GM18858 (cell line): ENCODE measurements around the gene PRR15.
"Not testable (repeated sequence)": the region's sequence is repeated elsewhere in the genome, so short reads cannot be mapped to it uniquely, and the experiment has no call there.

Source experiments
- ATAC-seq: cut with Tn5 transposase; IDR thresholded peaks from one replicate; pipeline ENCODE4 v1.9.1; 2021; ENCODE audit not compliant: unreplicated experiment

The PRR15 gene, protein sequence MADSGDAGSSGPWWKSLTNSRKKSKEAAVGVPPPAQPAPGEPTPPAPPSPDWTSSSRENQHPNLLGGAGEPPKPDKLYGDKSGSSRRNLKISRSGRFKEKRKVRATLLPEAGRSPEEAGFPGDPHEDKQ

DNA sequence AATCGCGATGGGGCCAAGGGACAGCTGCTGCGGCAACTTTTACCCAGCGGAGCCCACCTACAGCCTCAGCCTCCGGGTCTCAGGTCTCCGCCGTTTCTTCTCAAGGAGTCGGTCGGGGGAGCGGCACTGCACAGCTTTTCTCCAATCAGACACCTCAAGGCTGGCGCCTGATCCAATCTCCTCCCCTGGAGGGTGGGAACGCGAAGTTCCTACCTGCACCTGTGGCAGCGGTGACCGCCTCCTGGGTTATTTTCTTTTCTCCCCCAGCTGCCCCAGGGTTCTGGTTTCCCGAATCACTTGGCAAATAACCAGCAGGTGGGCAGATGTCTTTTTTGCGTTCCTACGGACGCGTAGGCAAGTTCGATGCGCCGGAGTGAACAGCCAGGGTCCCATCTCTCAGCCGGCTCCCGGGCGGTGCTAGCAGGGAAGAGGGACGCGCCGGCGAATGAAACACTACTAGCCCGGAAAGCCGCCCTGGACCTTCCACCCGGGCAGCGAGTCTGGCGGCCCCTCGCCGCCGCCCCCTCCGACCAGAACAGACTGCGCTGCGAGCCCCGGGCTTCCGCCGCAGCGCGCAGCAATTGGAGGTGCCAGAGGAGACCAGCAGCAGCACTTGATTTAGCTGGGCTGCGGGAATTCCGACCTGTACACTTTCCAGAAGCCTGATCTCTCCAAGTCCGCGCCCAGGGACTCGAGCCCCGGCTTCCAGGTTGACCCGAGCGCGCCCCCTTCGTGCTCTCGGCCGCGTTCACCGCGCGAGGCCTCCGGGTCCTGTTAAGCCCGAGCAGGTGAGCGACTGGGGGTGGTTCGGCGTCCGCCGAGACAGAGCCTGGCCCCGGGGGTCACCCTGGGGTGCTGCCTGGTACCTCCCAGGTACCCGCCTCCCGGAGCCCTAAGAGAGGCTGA lies at the start of gene PRR15:
TSS of gene PRR15 (plus strand) at position 246 of the 906 bp plus-strand sequence. CDS start 2,495 bp downstream, outside the sequence.
- no peak for ATAC-seq

DNA sequence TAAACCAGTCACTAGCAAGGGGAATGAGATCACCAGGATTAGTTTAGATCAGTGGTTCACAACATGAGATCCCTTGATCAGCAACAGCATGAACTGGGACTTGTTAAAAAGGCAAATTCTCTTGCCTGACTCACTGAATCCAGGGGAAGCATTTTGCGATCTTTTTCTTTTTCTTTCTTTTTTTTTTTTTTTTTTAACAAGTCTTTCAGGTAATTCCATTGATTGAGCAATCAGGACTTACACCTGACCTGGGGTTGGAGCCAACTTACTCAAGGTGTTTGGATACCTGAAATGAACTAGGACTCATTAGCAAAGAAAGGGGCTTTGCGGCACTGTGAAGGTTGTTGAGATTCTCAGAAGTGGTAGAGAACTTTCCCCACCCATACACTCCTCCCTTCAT lies 47.1 kb upstream of the PRR15 start:
- no peak for ATAC-seq

DNA sequence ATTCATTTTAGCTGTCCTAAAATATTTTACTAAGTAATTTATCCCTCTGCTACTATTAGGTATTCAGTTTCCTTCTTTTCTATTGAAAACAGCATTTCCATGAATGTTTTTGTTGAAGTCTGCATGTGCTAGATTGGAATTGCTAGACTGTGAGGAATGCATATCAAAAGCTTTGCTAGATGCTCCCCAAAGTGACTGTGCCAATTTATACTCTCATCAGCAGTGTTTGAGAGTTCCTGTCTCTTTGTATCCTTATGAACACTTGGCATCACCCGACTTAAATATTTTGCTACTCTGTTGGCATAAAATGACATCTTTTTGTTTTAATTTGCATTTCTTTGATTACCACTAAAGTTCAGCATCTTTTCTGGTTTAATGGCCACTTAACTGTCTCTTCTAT lies 45.0 kb upstream of the PRR15 start:
- no peak for ATAC-seq

DNA sequence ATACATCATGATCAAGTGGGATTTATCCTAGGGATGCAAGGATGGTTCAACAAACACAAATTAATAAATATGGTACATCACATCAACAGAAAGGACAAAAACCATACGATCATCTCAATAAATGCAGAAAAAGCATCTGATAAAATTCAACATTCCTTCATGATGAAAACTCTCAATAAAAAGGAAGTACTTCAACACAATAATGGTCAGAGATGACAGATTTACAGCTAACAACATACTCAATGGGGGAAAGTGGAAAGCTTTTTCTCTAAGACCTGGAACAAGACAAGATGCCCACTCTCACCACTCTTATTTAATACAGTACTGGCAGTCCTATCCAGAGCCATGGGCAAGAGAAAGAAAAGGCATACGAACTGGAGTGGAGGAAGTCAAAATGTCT lies 39.9 kb upstream of the PRR15 start:
- no peak for ATAC-seq

DNA sequence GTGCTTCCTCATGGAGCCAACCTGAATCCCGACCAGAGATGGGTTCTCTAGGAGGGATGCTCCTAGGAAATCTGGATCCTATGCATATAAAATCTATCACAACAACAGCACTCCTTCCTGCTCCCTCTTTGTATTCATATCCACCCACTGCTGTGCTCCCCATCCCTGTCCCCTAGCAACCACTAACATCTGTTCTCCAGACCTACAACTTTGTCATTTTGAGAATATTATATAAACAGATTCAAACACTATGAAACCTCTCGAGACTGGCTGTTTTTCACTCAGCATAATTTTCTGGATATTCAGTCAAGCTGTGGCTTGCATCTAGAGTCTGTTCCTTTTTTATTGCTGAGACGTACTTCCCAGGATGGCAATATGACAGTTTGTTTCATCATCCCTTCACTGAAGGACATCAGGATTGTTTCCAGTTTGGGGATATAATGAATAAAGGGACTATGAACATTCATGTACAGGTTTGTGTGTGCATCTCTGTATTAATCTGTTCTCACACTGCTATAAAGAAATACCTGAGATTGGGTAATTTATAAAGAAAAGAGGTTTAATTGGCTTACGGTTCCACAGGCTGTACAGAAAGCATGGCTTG lies 36.0 kb upstream of the PRR15 start:
- ATAC-seq, result no peak

DNA sequence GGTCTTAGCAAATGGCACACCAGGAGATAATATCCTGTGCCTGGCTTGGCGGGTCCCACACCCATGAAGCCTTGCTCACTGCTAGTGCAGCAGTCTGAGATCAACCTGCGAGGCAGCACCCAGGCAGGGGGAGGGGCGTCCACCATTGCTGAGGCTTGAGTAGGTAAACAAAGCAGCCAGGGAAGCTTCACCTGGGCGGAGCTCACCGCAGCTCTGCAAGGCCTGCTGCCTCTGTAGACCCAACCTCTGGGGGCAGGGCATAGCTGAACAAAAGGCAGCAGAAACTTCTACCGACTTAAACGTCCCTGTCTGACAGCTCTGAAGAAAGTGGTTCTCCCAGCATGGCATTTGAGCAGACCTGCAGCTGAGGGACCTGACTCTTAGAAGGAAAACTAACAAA lies 35.1 kb upstream of the PRR15 start:
- not testable (repeated sequence) for ATAC-seq

DNA sequence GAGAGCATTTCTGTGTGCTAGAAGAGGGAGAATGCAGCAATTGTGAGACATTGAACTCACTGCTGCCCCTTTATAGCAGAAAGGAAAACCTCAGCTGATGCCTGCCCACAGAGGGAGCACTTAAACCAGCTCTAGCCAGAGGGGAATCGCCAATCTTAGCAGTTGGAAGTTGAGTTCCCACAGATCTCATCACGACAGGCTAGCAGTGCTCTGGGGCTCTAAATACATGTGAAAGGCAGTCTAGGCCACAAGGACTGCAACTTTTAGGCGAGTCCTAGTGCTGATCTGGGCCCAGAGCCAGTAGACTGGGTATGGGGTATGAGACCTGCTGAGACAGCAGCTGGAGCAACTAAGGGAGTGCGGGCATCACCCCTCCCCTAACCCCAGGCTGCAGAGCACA lies 25.2 kb upstream of the PRR15 start:
- ATAC-seq, result no peak

DNA sequence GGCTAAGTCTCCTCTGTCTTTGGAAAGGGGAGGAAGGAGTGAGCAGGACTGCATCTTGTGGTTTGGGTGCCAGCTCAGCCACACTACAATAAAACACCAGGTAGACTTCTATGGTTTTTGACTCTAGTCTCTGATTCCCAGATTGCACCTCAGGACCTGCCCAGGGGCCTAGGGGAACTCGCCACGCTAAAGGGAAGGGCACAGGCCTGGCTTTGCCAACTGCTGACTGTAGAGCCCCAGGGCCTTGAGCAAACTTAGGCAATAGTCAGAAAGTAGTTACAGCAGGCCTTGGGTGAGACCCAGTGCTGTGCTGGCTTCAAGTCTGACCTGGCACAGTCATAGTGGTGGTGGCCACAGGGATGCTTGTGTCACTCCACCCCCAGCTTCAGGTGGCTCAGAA lies 24.2 kb upstream of the PRR15 start:
- ATAC-seq, result no peak

DNA sequence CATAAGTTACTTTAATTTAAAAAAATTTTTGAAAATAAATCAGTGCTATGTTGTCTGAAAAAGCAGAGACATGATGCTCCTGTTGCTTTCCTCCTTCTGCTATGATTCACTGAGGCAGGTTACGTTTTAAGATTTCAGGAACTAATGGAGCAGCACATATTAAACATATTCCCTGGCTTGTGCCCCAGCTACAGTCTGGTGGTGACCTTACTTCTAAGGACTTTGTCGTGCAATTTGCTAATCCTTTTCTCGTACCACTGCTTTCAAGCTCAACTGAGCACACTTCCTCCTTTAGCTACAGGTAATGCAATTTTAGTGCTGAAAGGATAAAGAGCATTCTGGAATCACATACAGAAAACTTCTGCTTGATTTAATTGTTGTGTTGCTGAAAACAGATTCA lies 16.2 kb upstream of the PRR15 start:
- no peak for ATAC-seq

DNA sequence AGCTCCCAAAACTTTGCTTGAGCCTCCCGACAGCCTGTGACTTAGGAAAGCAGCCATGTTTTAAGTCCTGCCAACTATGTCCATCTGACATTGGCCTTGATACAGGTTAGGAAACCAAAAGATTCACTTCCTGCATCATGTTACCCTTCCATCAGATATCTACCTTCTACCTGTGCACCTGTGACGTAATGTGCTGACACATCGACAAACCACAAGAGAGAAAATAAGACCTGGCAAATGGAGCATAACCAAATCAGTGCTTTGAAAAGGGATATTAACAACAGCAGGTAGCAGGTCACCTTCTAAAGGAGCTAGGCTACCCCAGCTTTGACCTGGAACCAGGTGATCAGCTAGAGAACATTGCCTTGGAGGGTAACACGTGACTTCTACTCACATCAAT lies 14.8 kb upstream of the PRR15 start:
- no peak for ATAC-seq

DNA sequence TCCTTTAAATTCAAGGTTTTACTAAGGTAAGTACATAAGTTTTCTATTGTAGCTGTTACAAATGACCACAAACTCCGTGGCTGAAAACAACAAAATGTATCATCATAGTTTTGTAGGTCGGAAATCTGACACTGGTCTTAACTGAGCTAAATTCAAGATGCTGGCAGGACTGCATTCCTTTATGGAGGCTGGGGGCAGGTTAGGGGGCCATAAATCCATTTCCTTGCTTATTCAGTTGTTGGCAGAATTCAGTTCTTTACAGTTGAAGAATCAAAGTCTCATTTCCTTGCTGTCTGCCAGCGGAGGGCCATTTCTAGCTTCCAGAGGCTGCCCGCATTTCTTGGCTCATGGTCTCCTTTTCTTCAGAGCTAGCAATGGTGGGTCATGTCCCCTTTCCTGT lies 11.2 kb upstream of the PRR15 start:
- no peak for ATAC-seq

DNA sequence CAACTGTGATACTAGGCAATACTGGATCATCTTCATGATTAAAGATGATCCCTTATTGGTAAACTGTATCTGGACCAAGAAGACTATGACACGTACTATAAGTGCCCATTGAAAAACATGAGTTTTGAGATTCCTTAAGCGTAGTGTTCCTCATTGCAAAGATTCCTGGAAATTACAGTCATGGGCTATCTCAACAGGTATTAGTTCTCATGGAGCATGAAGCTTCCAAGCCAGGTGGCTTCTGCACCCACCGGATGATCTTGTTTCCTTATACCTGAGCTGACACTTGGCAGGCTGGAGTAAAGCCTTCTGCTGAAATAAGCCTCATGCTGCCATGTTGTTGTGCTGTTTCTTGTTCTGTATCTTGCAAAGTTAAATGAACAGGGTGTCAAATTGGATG lies 8.6 kb upstream of the PRR15 start:
- no peak for ATAC-seq

DNA sequence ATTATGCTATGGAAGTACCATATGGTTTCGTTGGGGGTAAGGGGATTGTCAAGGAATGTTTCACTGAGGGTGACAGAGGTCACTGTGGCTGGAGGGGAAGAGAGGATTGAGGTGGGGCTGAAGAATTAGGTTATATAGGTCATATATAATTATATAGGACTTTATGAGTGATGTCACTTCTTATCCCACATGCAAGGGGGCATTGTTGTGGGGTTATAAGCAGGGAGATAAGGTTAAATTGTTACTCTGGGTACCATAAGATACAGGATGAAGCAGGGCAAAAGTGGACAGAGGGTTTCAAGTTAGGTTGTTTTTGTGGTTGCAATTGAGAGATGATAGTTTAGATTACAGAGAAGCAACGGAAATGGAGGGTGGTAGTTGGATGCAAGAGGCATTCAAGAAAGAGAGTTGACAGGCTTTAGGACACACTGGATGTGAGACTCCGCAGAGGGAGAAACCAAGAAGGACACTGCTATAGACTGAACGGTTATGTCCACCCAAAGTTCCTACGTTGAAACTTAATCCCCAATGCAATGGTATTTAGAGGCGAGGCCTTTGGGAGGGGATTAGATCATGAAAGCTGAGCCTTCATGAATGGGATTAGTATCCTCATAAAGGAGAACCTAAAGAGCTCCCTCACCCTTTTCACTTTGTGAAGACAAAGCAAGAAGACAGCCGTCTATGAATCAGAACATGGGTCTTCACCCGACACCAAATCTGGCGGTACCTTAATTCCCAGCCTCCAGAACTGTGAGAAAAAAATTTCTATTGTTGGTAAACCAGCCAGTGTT lies 7.0 kb upstream of the PRR15 start:
- ATAC-seq, result no peak

DNA sequence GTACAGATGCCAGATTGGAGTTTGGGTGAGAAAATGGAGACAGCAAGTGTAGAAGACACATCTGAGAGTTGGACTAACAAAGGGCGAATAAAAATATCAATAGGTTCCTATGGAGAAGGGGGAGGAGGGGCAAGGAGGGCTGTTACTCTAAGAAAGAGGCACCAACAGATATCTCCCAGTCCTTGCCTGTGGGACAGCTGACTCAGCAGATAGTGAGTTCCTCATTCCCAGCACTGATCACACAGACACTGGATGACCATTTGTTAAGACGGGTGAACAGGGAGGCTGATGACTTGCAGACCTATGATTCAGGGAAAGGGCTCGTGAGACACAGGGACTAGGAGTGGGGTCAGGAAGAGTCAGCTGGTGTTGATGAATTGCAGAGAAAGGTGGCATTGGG lies 5.7 kb upstream of the PRR15 start:
- ATAC-seq, result no peak

DNA sequence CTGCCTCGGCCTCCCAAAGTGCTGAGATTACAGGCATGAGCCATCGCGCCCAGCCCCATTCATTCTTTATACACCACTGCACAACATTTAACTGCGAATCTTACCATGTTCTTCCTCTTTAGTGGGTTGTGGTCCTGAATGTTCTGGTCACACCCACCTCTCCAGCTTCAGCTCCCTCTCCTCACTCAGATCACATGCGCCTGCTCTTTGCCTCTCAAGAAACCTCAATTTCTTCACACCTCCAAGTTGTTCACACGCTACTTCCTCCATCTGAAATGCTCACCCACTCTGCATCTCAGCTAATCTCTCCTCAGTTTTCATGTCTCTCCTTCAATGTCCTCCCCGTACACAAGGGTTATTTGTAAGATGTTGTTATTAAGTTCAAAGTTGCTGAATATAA lies 2.4 kb upstream of the PRR15 start:
- ATAC-seq, result no peak

DNA sequence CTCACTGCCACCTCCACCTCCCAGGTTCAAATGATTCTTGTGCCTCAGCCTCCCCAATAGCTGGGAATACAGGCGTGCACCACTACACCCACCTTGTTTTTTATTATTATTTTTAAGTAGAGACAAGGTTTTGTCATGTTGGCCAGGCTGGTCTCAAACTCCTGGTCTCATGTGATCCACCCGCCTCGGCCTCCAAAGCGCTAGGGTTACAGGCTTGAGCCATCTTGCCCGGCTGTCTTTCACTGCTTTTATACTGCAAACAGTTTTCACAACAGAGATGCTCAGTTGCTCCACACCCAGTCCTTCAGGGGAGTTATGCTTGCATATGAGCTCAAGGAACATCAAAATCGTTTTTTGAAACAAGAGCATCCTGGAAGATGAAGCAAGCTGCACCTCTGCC lies 1.3 kb upstream of the PRR15 start:
- no peak for ATAC-seq

DNA sequence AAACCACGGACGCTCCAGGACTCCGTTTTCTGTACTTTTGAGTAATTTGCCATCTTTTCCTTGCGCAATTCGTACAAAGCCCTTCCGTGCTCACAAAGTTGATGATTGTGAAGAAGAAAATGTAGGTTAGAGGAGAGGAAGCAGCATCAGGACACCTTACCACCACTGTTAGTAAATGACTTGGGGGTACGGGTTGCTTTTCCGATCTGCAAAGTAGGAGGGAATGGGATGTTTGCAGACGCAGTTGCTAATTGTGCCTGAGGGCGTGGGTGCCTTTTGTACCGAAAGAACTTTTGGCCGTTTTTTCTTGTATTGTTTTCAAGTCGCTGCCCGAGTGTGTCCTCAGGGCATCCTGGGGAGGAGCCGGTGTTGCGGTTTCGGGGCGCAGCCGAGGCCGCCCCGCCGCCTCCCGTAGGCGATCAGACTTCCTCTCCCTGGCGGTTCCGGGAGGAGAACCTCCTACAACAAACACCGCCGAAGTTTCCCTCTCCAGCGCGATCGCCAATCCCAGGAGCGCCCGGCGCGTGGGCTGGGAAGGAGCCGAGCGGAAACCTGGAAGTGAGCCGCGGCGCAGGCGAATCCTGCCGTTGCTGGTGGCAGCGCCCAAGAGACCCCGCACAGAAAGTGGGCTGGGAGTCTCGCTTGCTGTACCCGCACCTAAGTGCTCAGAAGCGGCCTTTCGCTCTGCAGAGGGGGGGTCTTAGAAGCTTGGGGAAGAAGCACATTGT lies 1.0 kb downstream of the PRR15 start:
- ATAC-seq, result no peak

DNA sequence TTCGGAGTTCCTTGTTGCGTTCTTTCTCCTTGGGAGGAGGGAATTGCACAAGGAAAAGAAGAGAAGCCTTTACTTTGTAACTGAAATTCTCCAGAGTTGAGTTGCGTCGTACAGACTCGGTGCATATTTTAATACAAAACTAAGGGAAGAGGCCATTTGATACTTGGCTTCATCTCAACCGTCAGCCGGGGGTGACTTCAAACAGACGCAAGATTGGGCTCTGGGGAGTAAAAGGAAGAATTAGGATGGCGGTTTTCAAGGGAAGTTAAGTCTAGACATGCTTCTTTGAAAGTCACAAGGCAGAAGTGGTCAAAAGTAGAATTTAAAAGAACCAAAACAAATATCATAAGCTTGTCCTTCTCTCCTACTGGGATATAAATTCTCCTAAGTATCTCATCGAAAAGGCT lies 1.6 kb downstream of the PRR15 start:
- ATAC-seq, result no peak

DNA sequence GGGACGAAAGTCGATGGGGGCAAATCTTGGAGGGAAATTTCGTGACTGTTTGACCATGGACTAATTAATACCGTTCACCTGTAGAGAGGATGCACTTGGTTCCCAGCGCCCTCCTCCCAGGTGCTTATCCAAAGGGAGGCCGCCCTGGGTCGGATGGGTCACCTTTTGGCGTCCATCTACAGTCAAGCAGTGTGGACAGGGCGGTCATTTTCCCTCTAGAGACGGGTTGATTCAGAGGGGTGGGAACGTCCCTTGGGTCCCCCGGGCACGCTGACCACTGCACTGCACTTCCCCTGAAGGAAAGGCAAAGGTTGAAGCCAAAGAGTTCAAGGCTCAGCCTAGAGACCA lies 2.0 kb downstream of the PRR15 start:
- ATAC-seq, result no peak

DNA sequence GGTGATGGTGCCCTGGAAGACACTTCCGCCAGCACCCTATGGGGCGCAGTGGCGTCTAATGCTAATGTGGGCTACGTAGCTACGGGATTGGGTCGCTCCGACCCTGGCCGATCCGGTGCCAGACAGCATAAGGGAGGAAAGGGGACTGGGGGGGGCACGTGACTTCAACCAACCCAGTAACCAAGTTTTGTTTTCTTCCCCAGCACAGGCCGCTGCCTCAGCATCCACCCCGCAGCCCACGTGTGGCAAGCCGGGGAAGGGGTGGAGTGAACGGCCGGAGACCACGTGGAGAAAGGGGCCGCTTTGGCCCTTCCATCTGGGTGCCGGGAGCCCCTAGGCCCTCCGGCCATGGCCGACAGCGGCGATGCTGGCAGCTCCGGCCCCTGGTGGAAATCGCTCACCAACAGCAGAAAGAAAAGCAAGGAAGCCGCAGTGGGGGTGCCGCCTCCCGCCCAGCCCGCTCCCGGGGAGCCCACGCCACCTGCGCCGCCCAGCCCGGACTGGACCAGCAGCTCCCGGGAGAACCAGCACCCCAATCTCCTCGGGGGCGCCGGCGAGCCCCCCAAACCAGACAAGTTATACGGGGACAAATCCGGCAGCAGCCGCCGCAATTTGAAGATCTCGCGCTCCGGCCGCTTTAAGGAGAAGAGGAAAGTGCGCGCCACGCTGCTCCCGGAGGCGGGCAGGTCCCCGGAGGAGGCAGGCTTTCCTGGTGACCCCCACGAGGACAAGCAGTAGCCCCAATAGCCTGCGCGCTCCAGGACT lies 2.5 kb downstream of the PRR15 start:
- ATAC-seq, result no peak
